K562 (cell line): ENCODE results near the gene MYL11. TPM values are rescaled to one million over a fixed set of nuclear protein-coding genes. Genes with fewer than 3 reads are reported as not detected.

Experiments
- CHAMP1 ChIP-seq: fragments of 450-650 bp; IDR thresholded peaks from 2 replicates; pipeline ENCODE4 v1.6.1; 2016; ENCODE audit warnings: mild to moderate bottlenecking
- ESRRA ChIP-seq: fragments of 450-650 bp; IDR thresholded peaks from 2 replicates; pipeline ENCODE4 v1.6.1; 2014; ENCODE audit warnings: low read depth, mild to moderate bottlenecking, moderate library complexity, borderline replicate concordance
- REST ChIP-seq, 2 experiments: fragments of 450-650 bp; formaldehyde crosslinking in 1 of 2; IDR thresholded peaks; 2 replicates each; pipeline versions ENCODE4 v1.4.0 to v1.6.1; 2014 to 2020; ENCODE audit warnings: mild to moderate bottlenecking in 2 of 2, borderline replicate concordance in 1 of 2, low read depth in 1 of 2
- SETDB1 ChIP-seq: IDR thresholded peaks from one replicate; pipeline ENCODE4 v1.6.1; 2012; ENCODE audit warnings: low read length, control low read depth, inconsistent platforms
- SMARCB1 ChIP-seq: IDR thresholded peaks from 2 replicates; pipeline ENCODE4 v1.6.1; 2011; ENCODE audit warnings: improper control_type of control experiment, low read depth; ENCODE audit not compliant: insufficient read length
- ZBTB17 ChIP-seq: fragments of 450-650 bp; formaldehyde crosslinking; IDR thresholded peaks from 2 replicates; pipeline ENCODE4 v1.4.0; 2020; ENCODE audit warnings: mild to moderate bottlenecking
- ZHX1 ChIP-seq: fragments of 150-350 bp; conservative IDR thresholded peaks from 2 replicates; pipeline ENCODE4 v1.6.1; 2014; ENCODE audit warnings: low read length
- ZNF174 ChIP-seq: fragments of 250-450 bp; sonication (Bioruptor Pico); IDR thresholded peaks from 2 replicates; pipeline ENCODE4 v1.4.0; 2020; ENCODE audit warnings: mild to moderate bottlenecking
- ZNF311 ChIP-seq: fragments of 250-450 bp; sonication (Bioruptor Pico); IDR thresholded peaks from 2 replicates; pipeline ENCODE4 v1.4.0; 2020; ENCODE audit warnings: mild to moderate bottlenecking, moderate library complexity
- polyA plus RNA-seq, 8 experiments: library from polyadenylated mRNA; depleted of rRNA in 4 of 8; stranded (reverse) in 5 of 8; unstranded in 3 of 8; fragments of >200 nt; fragmentation: Nextera tagmentation in 2 of 8; fragmentation: Illumina TruSeq in 1 of 8; extraction: Ambion mirVana in 2 of 8; extraction: Trizol in 1 of 8; gene quantifications; 2 replicates each; pipeline versions ENCODE4 v1.2.1 to v1.2.3, GENCODE V29; 2011 to 2014; ENCODE audit warnings: inconsistent platforms in 1 of 8, missing spikeins in 1 of 8
- total RNA-seq, 7 experiments: library from RNA; depleted of rRNA in 6 of 7; stranded (reverse); fragments of >200 nt in 6 of 7; fragmentation: Illumina TruSeq in 2 of 7; extraction: Trizol in 2 of 7; gene quantifications; 2 replicates each; pipeline versions ENCODE4 v1.2.1 to v1.2.3, GENCODE V29; 2011 to 2021; ENCODE audit warnings: low replicate concordance in 1 of 7
- TF ChIP-seq, protein P1 (sequence below): sonication (generic); formaldehyde crosslinking; IDR thresholded peaks from 2 replicates; pipeline ENCODE4 v1.8.0; 2022; ENCODE audit warnings: mild to moderate bottlenecking, missing genetic modification reagents, borderline replicate concordance

Gene MYL11
- total and polyA plus RNA-seq, 9 of the 15 experiments (the other 6 are each of a cell fraction or from before 2014, with no cell fraction given): 0.31 to 1.5 (median 0.73) TPM; not detected in 4

- TF ChIP-seq ZBTB17 (CRISPR knock-in tag) (peak; percentile 73; the same call in 1 of the 2 replicates), ZNF174 (CRISPR knock-in tag) (no peak), CHAMP1 (no peak), REST (IDR thresholded peaks at IDR 0.05; ENCODE audit: borderline replicate concordance) (peak; percentile 51; the same call in 1 of the 2 replicates), REST (CRISPR knock-in tag; IDR thresholded peaks at IDR 0.05; ENCODE audit: low read depth) (peak; percentile 50; the same call in 1 of the 2 replicates), ZHX1 (no peak), SETDB1 (peak; percentile 44), ZNF311 (CRISPR knock-in tag) (no peak), SMARCB1 (no peak), ESRRA (peak; percentile 27; the same call in 1 of the 2 replicates)
- TF ChIP-seq, protein P1, sequence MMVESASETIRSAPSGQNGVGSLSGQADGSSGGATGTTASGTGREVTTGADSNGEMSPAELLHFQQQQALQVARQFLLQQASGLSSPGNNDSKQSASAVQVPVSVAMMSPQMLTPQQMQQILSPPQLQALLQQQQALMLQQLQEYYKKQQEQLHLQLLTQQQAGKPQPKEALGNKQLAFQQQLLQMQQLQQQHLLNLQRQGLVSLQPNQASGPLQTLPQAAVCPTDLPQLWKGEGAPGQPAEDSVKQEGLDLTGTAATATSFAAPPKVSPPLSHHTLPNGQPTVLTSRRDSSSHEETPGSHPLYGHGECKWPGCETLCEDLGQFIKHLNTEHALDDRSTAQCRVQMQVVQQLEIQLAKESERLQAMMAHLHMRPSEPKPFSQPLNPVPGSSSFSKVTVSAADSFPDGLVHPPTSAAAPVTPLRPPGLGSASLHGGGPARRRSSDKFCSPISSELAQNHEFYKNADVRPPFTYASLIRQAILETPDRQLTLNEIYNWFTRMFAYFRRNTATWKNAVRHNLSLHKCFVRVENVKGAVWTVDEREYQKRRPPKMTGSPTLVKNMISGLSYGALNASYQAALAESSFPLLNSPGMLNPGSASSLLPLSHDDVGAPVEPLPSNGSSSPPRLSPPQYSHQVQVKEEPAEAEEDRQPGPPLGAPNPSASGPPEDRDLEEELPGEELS (CRISPR knock-in tag): 0 out of 2 replicates have a peak, but pooled peaks have one; percentile 29
Observed at GRCh38 chr16:30355144-30355953, 19.3 kb upstream of the MYL11 start, which contains the start of gene CD2BP2 (continued).
